ENCODE data around the gene PPP2R3C.

- TF ChIP-seq POLR2A (IDR thresholded peaks at IDR 0.05) (no peak), CTCF (IDR thresholded peaks at IDR 0.05) (no peak)
These were observed 24.9 kb upstream of the PPP2R3C start for GRCh38 chr14:35146711-35147149.
